ENCODE results near the gene RANGAP1. TPM values are rescaled to one million over a fixed set of nuclear protein-coding genes. Genes with fewer than 3 reads are reported as not detected.

Gene RANGAP1
- total and polyA plus RNA-seq, 2 of the 13 experiments (the other 11 are each of a cell fraction or from before 2014, with no cell fraction given), result 51.8 to 83.9 TPM

GRCh38 chr22:41204992-41205900 lies 80.7 kb downstream of the RANGAP1 start, which contains the start of gene L3MBTL2 (continued):
- TF ChIP-seq, protein P1, sequence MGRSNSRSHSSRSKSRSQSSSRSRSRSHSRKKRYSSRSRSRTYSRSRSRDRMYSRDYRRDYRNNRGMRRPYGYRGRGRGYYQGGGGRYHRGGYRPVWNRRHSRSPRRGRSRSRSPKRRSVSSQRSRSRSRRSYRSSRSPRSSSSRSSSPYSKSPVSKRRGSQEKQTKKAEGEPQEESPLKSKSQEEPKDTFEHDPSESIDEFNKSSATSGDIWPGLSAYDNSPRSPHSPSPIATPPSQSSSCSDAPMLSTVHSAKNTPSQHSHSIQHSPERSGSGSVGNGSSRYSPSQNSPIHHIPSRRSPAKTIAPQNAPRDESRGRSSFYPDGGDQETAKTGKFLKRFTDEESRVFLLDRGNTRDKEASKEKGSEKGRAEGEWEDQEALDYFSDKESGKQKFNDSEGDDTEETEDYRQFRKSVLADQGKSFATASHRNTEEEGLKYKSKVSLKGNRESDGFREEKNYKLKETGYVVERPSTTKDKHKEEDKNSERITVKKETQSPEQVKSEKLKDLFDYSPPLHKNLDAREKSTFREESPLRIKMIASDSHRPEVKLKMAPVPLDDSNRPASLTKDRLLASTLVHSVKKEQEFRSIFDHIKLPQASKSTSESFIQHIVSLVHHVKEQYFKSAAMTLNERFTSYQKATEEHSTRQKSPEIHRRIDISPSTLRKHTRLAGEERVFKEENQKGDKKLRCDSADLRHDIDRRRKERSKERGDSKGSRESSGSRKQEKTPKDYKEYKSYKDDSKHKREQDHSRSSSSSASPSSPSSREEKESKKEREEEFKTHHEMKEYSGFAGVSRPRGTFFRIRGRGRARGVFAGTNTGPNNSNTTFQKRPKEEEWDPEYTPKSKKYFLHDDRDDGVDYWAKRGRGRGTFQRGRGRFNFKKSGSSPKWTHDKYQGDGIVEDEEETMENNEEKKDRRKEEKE (IDR thresholded peaks at IDR 0.05), result no peak
- TF ChIP-seq SKIL (CRISPR knock-in tag; IDR thresholded peaks at IDR 0.05; ENCODE audit: borderline replicate concordance) (no peak), ETV6 (CRISPR knock-in tag; conservative IDR thresholded peaks at IDR 0.05) (0 out of 2 replicates have a peak, but pooled peaks have one; percentile 44), HDAC1 (CRISPR knock-in tag; IDR thresholded peaks at IDR 0.05) (peak; percentile 95), SIX4 (CRISPR knock-in tag; IDR thresholded peaks at IDR 0.05) (no peak), ZNF530 (CRISPR knock-in tag; IDR thresholded peaks at IDR 0.05; ENCODE audit: low read depth) (no peak), POGZ (CRISPR knock-in tag; IDR thresholded peaks at IDR 0.05) (0 out of 2 replicates have a peak, but pooled peaks have one; percentile 31), WIZ (CRISPR knock-in tag; IDR thresholded peaks at IDR 0.05) (no peak), ZNF747 (CRISPR knock-in tag; IDR thresholded peaks at IDR 0.05; ENCODE audit: borderline replicate concordance) (peak; percentile 33; the same call in 1 of the 2 replicates), TSC22D2 (CRISPR knock-in tag; IDR thresholded peaks at IDR 0.05; ENCODE audit: borderline replicate concordance) (0 out of 2 replicates have a peak, but pooled peaks have one; percentile 7), ZBTB21 (CRISPR knock-in tag; IDR thresholded peaks at IDR 0.05) (no peak), MBD4 (IDR thresholded peaks at IDR 0.05; ENCODE audit: borderline replicate concordance, low read length) (no peak), SALL1 (CRISPR knock-in tag; IDR thresholded peaks at IDR 0.05) (peak; percentile 78), ZSCAN21 (CRISPR knock-in tag; IDR thresholded peaks at IDR 0.05; ENCODE audit: borderline replicate concordance) (no peak), GATAD2A (CRISPR knock-in tag; IDR thresholded peaks at IDR 0.05) (no peak), KMT2A (CRISPR knock-in tag; IDR thresholded peaks at IDR 0.05) (peak; percentile 50; the same call in 1 of the 2 replicates), ZNF558 (CRISPR knock-in tag; IDR thresholded peaks at IDR 0.05; ENCODE audit: borderline replicate concordance) (no peak; the same call in 1 of the 2 replicates), USF2 (IDR thresholded peaks at IDR 0.05; ENCODE audit: low read depth, low read length) (no peak), USF2 (CRISPR knock-in tag; IDR thresholded peaks at IDR 0.05; ENCODE audit: borderline replicate concordance) (peak; percentile 47), ATF1 (CRISPR knock-in tag; IDR thresholded peaks at IDR 0.05) (peak; percentile 84)
